K562 (cell line): ENCODE results near the gene GGPS1. TPM values are rescaled to one million over a fixed set of nuclear protein-coding genes. Genes with fewer than 3 reads are reported as not detected.

ENCODE experiments used
- C11orf30 ChIP-seq: fragments of 450-650 bp; IDR thresholded peaks from 2 replicates; pipeline ENCODE4 v1.6.1; 2016; ENCODE audit warnings: low read depth, mild to moderate bottlenecking
- CEBPB ChIP-seq: fragments of 450-650 bp; IDR thresholded peaks from 2 replicates; pipeline ENCODE4 v1.6.1; 2016; ENCODE audit warnings: missing genetic modification characterization, missing compliant biosample characterization
- CHD2 ChIP-seq: IDR thresholded peaks from 2 replicates; pipeline ENCODE4 v1.6.1; 2011; ENCODE audit warnings: low read depth, low read length
- GTF2E2 ChIP-seq: fragments of 200-800 bp; sonication (Bioruptor generic); IDR thresholded peaks from 2 replicates; pipeline ENCODE4 v1.6.1; 2016; ENCODE audit warnings: missing genetic modification characterization, missing compliant biosample characterization
- HEY1 ChIP-seq: fragments of 250-450 bp; sonication (Bioruptor Pico); IDR thresholded peaks from 2 replicates; pipeline ENCODE4 v1.5.0; 2020; ENCODE audit warnings: mild to moderate bottlenecking, moderate library complexity, borderline replicate concordance
- HOXB6 ChIP-seq: fragments of 250-450 bp; sonication (Bioruptor Pico); IDR thresholded peaks from 2 replicates; pipeline ENCODE4 v1.5.1; 2022; ENCODE audit warnings: mild to moderate bottlenecking, borderline replicate concordance
- HSF4 ChIP-seq: fragments of 250-450 bp; sonication (Bioruptor Pico); IDR thresholded peaks from 2 replicates; pipeline ENCODE4 v2.1.2; 2022; ENCODE audit warnings: mild to moderate bottlenecking, moderate library complexity, borderline replicate concordance
- ILK ChIP-seq: fragments of 450-650 bp; IDR thresholded peaks from 2 replicates; pipeline ENCODE4 v1.6.1; 2016; ENCODE audit warnings: missing genetic modification characterization, low read depth, mild to moderate bottlenecking, missing compliant biosample characterization, moderate library complexity, borderline replicate concordance
- KAT8 ChIP-seq: fragments of 450-650 bp; IDR thresholded peaks from 2 replicates; pipeline ENCODE4 v1.6.1; 2016; ENCODE audit warnings: low read depth, mild to moderate bottlenecking
- MYNN ChIP-seq, 2 experiments: sonication (generic); formaldehyde crosslinking in 1 of 2; IDR thresholded peaks; 2 replicates each; pipeline versions ENCODE4 v1.5.0 to v1.6.1; 2016 to 2020; ENCODE audit warnings: antibody characterized with exemption in 1 of 2, missing genetic modification reagents in 1 of 2
- NBN ChIP-seq: fragments of 450-650 bp; IDR thresholded peaks from 2 replicates; pipeline ENCODE4 v1.6.1; 2016; ENCODE audit warnings: low read depth, mild to moderate bottlenecking
- RBFOX2 ChIP-seq: fragments of 200-400 bp; formaldehyde crosslinking; IDR thresholded peaks from 2 replicates; pipeline ENCODE4 v1.6.1; 2017; ENCODE audit warnings: low read depth, mild to moderate bottlenecking, low read length, moderate library complexity
- RFX7 ChIP-seq: fragments of 250-450 bp; sonication (Bioruptor Pico); IDR thresholded peaks from 2 replicates; pipeline ENCODE4 v1.5.1; 2021; ENCODE audit warnings: mild to moderate bottlenecking
- TAF1 ChIP-seq: IDR thresholded peaks from 2 replicates; pipeline ENCODE4 v1.6.1; 2011; ENCODE audit warnings: mild to moderate bottlenecking, low read length, moderate library complexity; ENCODE audit not compliant: insufficient read depth, control insufficient read depth, severe bottlenecking; ENCODE audit errors: extremely low read depth
- USF1 ChIP-seq: sonication (generic); formaldehyde crosslinking; IDR thresholded peaks from 2 replicates; pipeline ENCODE4 v1.9.0; 2022; ENCODE audit warnings: mild to moderate bottlenecking, missing genetic modification reagents
- ZNF384 ChIP-seq: IDR thresholded peaks from 2 replicates; pipeline ENCODE4 v1.6.1; 2012; ENCODE audit warnings: low read depth, low read length, improper control_type of control experiment
- ZNF449 ChIP-seq: fragments of 250-450 bp; sonication (Bioruptor Pico); IDR thresholded peaks from 2 replicates; pipeline ENCODE4 v1.8.0; 2022; ENCODE audit warnings: moderate library complexity, mild to moderate bottlenecking, inconsistent platforms
- ZNF589 ChIP-seq: fragments of 200-800 bp; sonication (Bioruptor generic); IDR thresholded peaks from 2 replicates; pipeline ENCODE4 v1.6.1; 2016; ENCODE audit warnings: low read depth, missing genetic modification characterization, missing compliant biosample characterization
- polyA plus RNA-seq, 8 experiments: library from polyadenylated mRNA; depleted of rRNA in 4 of 8; stranded (reverse) in 5 of 8; unstranded in 3 of 8; fragments of >200 nt; fragmentation: Nextera tagmentation in 2 of 8; fragmentation: Illumina TruSeq in 1 of 8; extraction: Ambion mirVana in 2 of 8; extraction: Trizol in 1 of 8; gene quantifications; 2 replicates each; pipeline versions ENCODE4 v1.2.1 to v1.2.3, GENCODE V29; 2011 to 2014; ENCODE audit warnings: inconsistent platforms in 1 of 8, missing spikeins in 1 of 8
- total RNA-seq, 7 experiments: library from RNA; depleted of rRNA in 6 of 7; stranded (reverse); fragments of >200 nt in 6 of 7; fragmentation: Illumina TruSeq in 2 of 7; extraction: Trizol in 2 of 7; gene quantifications; 2 replicates each; pipeline versions ENCODE4 v1.2.1 to v1.2.3, GENCODE V29; 2011 to 2021; ENCODE audit warnings: low replicate concordance in 1 of 7
- TF ChIP-seq, protein P1 (sequence below): fragments of 450-650 bp; formaldehyde crosslinking; IDR thresholded peaks from 2 replicates; pipeline ENCODE4 v1.4.0; 2020; ENCODE audit warnings: mild to moderate bottlenecking, moderate library complexity
- TF ChIP-seq, protein P2 (sequence below): fragments of 200-800 bp; sonication (Bioruptor generic); IDR thresholded peaks from 2 replicates; pipeline ENCODE4 v1.6.1; 2017; ENCODE audit warnings: missing genetic modification characterization, missing compliant biosample characterization

Gene GGPS1
- total and polyA plus RNA-seq, 9 of the 15 experiments (the other 6 are each of a cell fraction or from before 2014, with no cell fraction given), result 18.8 to 104 (median 56.3) TPM

DNA sequence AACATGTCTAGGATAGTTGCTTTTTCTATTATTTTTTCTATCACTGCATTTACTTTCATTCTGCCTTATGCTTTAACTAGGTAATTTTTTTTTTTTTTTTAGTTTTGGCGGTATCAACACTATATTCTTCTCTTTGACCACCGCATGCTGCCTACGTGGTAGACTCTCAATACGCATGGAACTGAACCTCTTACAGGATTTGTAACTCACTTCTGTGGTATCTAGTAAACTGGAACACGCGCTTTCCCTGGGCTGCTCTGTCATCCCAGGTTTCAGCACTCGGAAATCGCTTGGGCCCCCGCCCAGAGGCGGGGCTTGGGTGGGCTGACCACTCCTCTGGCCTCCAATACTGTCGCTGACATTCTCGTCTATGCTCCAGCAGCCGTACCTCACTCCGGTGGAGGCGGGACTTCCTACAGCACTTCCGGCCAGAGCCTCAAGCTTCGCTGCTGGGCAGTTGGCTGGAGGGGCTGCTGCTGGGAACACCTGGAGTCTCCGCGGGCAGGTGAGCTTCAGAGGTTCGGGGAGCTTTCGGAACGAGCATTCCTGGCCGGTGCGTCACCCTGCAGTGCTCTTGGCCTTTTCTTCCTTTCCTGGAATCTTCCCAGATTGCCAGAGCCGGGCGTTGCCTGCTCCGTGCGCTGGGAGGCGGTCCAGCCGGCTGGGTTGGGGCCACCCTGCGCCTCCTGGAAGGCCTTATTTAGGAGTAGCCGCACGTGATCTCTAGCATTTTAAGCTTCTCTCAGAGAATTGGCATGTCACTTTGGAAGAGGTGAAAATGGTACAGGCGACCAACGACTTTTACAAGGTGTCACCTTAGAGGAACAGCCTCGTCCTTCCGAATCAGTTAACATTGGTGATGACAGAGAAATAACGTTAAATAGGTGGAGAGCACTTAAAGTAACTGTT lies 38.9 kb downstream of the GGPS1 start, which contains the start of gene TBCE (continued):
- TF ChIP-seq GTF2E2 (tag), result peak; percentile 76; the same call in 1 of the 2 replicates
- TF ChIP-seq KAT8, result no peak
- no peak for TF ChIP-seq ILK (tag)
- peak; percentile 96 for TF ChIP-seq RBFOX2
- TF ChIP-seq ZNF449 (CRISPR knock-in tag), result no peak
- peak; percentile 55; the same call in 1 of the 2 replicates for TF ChIP-seq ZNF589 (CRISPR knock-in tag)
- TF ChIP-seq ZNF384, result peak; percentile 29; the same call in 1 of the 2 replicates
- TF ChIP-seq, protein P1, sequence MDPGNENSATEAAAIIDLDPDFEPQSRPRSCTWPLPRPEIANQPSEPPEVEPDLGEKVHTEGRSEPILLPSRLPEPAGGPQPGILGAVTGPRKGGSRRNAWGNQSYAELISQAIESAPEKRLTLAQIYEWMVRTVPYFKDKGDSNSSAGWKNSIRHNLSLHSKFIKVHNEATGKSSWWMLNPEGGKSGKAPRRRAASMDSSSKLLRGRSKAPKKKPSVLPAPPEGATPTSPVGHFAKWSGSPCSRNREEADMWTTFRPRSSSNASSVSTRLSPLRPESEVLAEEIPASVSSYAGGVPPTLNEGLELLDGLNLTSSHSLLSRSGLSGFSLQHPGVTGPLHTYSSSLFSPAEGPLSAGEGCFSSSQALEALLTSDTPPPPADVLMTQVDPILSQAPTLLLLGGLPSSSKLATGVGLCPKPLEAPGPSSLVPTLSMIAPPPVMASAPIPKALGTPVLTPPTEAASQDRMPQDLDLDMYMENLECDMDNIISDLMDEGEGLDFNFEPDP (CRISPR knock-in tag), result no peak
- TF ChIP-seq, protein P2, sequence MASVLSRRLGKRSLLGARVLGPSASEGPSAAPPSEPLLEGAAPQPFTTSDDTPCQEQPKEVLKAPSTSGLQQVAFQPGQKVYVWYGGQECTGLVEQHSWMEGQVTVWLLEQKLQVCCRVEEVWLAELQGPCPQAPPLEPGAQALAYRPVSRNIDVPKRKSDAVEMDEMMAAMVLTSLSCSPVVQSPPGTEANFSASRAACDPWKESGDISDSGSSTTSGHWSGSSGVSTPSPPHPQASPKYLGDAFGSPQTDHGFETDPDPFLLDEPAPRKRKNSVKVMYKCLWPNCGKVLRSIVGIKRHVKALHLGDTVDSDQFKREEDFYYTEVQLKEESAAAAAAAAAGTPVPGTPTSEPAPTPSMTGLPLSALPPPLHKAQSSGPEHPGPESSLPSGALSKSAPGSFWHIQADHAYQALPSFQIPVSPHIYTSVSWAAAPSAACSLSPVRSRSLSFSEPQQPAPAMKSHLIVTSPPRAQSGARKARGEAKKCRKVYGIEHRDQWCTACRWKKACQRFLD (CRISPR knock-in tag), result no peak
- no peak for TF ChIP-seq RFX7
- TF ChIP-seq C11orf30, result peak; percentile 69
- no peak for TF ChIP-seq HEY1 (CRISPR knock-in tag)
- peak; percentile 40; the same call in 1 of the 2 replicates for TF ChIP-seq CHD2
- no peak for TF ChIP-seq MYNN (IDR thresholded peaks at IDR 0.05)
- no peak for TF ChIP-seq MYNN (CRISPR knock-in tag; IDR thresholded peaks at IDR 0.05)
- no peak for TF ChIP-seq CEBPB (tag)
- peak; percentile 84 for TF ChIP-seq NBN
- TF ChIP-seq HSF4, result 0 out of 2 replicates have a peak, but pooled peaks have one; percentile 63
- no peak for TF ChIP-seq HOXB6 (CRISPR knock-in tag)
- TF ChIP-seq USF1 (CRISPR knock-in tag), result peak; percentile 96
- TF ChIP-seq TAF1, result peak; percentile 92
